ENCODE results near the gene ETFB. TPM values are rescaled to one million over a fixed set of nuclear protein-coding genes. Genes with fewer than 3 reads are reported as not detected.
A peak's percentile ranks its signal among the peaks of the same experiment; 100 is the strongest.

ETFB gene
- total and polyA plus RNA-seq, 9 of the 15 experiments (the other 6 are each of a cell fraction or from before 2014, with no cell fraction given), result 18.1 to 143 (median 96.1) TPM

GRCh38 chr19:51338563-51339312, 27.4 kb downstream of the ETFB start (continued):
- TF ChIP-seq GMEB1 (CRISPR knock-in tag; IDR thresholded peaks at IDR 0.05) (peak; percentile 73), ZNF436 (CRISPR knock-in tag; IDR thresholded peaks at IDR 0.05) (no peak), CHD2 (IDR thresholded peaks at IDR 0.05; ENCODE audit: low read depth, low read length) (no peak), VEZF1 (CRISPR knock-in tag; IDR thresholded peaks at IDR 0.05) (peak; percentile 72), MXD1 (CRISPR knock-in tag; IDR thresholded peaks at IDR 0.05; ENCODE audit: borderline replicate concordance, poor library complexity, severe bottlenecking) (peak; percentile 5), ZNF217 (CRISPR knock-in tag; IDR thresholded peaks at IDR 0.05) (no peak), CREB5 (CRISPR knock-in tag; IDR thresholded peaks at IDR 0.05) (no peak), CHD7 (IDR thresholded peaks at IDR 0.05; ENCODE audit: low read depth, low read length) (no peak), CC2D1A (IDR thresholded peaks at IDR 0.05) (peak; percentile 50; the same call in 1 of the 2 replicates)

Measured in K562 (cell line).